HG03442 (cell line): ENCODE measurements around the gene LRRC9.
"Not testable (repeated sequence)": the region's sequence is repeated elsewhere in the genome, so short reads cannot be mapped to it uniquely, and the experiment has no call there.

ENCODE experiments used
- ATAC-seq: cut with Tn5 transposase; IDR thresholded peaks from one replicate; pipeline ENCODE4 v1.9.1; 2021; ENCODE audit warnings: mild to moderate bottlenecking, moderate library complexity; ENCODE audit not compliant: unreplicated experiment

The LRRC9 gene

GRCh38 chr14:59952141-59952540 is 32.2 kb downstream of the LRRC9 start:
- not testable (repeated sequence) for ATAC-seq

GRCh38 chr14:59957890-59958289 is 37.9 kb downstream of the LRRC9 start:
- ATAC-seq, result not testable (repeated sequence)

GRCh38 chr14:59959668-59960067 is 39.7 kb downstream of the LRRC9 start:
- no peak for ATAC-seq

DNA sequence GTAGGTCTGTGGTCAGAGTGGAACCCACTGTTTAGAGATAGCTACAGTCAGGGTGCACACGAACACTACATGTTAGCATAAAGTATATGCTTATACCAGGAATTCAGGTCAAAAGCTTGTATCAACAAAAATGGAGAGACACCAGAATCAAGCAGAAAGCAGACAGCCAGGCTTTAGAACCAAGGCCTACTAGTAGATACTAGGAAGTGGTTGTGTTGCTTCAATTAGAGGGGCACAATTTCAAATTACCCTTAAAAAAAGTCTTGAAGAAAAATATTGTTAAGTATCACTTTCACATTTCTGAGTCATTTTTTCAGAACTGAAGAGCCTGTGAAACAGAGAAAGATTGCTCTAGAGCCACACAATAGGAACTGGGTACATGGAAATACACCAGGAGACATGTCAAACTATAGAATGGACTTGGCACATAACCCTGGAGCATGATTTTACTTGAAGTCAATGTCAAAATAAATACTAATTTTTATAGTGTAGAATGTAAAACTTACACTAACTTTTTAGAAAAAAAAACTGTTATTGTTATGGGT is 41.6 kb downstream of the LRRC9 start:
- ATAC-seq, result peak; percentile 48

- peak; percentile 12 for ATAC-seq
Observed at GRCh38 chr14:59964251-59965007, 44.5 kb downstream of the LRRC9 start.

DNA sequence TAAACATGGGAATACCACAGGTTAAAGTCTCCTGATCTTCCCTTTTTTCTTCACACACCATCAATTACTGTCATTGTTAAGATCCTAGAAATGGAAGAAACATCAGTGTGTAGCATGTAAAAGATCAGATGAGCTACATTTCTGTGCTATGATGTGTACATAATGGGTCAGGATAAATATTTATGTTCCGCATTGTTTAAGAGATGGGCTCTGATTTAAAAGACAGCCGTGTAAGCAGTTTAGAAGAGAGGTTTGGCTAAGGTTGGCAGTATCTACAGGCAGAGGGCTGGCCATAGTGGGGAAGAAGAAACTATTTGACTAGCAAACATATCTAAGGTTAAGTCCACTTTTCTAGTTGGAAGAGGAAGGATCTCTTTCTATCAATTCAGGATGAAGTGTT is 49.4 kb downstream of the LRRC9 start:
- no peak for ATAC-seq

DNA sequence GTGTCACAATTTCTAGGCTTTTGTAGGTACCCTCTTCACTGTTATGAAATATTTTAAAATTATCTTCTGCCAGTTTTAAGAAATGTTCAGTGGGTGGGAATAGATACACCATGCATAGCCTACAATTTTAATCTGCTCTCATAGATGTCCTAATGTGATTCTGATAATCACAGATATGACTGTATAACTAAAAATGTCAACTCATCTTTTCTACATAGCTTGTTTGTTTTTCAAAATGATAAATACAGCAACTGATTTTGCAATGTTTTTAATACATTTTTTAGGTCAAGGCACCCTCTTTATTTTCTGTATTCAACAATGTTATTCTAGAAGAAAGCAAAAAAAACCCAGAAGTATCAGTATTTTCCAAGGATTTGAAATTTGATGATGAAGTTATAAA is 61.6 kb downstream of the LRRC9 start:
- no peak for ATAC-seq

- ATAC-seq, result no peak
Observed at GRCh38 chr14:59983048-59983447, 63.1 kb downstream of the LRRC9 start.

- no peak for ATAC-seq
Observed at GRCh38 chr14:59986556-59987059, 66.7 kb downstream of the LRRC9 start.

- ATAC-seq, result no peak
Observed at GRCh38 chr14:59997449-59997848, 77.5 kb downstream of the LRRC9 start.

GRCh38 chr14:59997966-59998365 is 78.0 kb downstream of the LRRC9 start:
- no peak for ATAC-seq

- ATAC-seq, result no peak
Observed at GRCh38 chr14:59998564-59998963, 78.6 kb downstream of the LRRC9 start.

DNA sequence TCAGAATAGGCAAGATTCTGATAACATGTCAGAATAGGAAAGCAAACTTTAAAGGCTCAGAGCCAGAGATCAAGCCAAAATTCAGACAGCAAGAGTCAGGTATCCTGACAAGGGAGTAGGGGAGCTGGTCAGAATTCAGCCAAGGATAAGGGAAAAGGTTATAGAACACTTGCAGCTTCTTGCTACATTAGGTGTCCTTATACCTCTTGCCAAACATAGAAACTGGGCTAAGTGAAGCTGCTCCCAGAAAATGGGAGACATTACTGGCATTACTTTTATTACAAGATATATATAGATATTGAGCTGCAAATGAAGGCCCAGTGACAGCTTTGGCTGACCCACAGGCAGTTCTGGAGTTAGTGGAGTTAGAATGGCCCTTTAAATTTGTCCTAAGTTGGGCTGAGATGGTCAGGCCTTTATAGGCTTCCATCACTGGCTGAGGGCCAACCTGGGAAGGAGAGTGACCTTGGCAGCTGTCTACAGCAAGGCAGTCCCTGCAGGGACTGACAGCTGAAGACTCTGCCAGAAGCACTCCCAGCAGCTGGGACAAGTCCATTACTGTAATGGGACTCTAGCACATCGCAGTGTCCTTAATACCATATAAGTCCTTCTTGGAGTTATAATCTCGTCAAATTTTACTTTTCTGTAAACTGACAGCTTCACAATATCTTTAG is 83.0 kb downstream of the LRRC9 start:
- no peak for ATAC-seq

DNA sequence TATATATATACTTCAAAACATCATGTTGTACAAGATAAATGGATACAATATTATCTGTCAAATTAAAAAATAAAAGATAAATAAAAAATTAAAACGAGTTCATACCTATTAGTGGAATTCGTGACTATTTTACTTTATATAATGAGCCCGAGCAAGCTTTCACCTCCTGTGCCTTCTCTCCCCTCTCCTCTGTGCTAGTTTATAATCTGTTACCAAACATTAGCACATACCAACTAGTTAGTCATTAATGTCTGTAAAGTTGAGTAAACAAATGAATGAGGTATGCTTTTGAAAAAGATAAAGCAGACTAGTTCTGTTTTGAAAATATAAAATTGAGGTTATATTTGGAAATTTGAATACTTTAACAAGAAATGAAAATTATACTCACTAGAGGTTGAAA is 84.0 kb downstream of the LRRC9 start:
- no peak for ATAC-seq

GRCh38 chr14:60008042-60008441 is 88.1 kb downstream of the LRRC9 start:
- ATAC-seq, result no peak

DNA sequence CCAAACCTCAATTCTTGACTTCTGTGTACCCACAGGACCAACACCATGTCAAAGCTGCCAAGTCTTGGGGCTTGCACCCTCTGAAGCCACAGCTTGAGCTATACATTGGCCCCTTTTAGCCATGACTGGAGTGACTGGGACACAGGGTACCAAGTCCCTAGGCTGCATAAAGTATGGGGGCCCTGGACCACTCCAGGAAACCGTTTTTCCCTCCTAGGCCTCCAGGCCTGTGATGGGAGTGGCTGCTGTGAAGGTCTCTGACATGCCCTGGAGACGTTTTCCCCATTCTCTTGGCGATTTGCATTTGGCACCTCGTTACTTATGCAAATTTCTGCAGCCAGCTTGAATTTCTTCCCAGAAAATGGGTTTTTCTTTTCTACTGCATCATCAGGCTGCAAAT is 90.3 kb downstream of the LRRC9 start:
- ATAC-seq, result not testable (repeated sequence)

- no peak for ATAC-seq
Observed at GRCh38 chr14:60014402-60014801, 94.5 kb downstream of the LRRC9 start.

DNA sequence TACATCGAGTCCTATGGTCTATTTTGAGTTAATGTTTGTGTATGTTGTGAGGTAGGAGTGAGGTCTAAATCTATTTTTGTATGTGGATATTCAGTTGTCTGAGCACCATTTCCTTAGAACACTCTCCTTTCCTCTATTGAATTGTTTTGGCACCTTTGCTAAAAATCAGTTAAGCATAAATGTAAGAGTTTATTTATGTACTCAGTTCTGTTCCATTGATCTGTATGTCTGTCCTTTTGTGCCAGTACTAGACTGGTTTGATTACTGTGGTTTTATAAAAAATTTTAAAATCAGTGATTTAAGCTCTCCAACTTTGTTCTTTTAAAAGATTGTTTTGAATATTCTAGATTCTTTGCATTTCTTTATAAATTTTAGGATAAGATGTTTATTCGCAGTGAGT is 101.7 kb downstream of the LRRC9 start:
- no peak for ATAC-seq

DNA sequence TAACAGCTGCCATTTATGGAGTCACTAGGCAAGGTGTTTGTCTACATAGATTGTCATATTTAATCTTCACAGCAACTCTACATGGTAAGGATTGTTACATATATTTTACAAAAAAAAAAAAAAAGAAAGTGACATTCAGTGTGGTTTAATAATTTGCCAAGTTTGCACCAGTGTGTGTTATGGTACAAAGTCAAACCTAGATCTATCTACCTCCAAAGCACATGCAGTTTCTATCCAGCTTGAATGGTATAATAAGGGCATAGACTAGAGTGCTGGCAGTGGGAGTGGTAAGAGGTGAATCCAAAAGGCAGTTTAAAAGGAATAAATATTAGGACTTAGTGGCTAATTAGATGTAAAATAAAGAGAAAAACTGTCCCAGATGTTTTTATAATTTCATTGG is 105.6 kb downstream of the LRRC9 start:
- ATAC-seq, result no peak

DNA sequence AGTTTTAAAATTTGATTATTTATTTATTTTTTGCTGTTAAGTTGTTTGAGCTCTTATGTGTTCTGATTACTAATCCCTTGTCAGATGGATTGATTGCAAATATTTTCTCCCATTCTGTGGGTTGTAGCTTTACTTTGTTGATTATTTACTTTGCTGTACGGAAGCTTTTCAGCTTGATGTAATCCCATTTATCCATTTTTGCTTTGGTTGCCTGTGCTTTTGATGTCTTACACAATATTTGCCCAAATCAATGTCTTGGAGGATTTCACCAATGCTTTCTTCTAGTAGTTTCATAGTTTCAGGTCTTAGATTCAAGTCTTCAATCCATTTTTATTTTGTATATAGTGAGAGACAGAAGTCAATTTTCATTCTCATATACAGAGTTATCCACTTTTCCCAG is 115.2 kb downstream of the LRRC9 start:
- no peak for ATAC-seq

- ATAC-seq, result not testable (repeated sequence)
Observed at GRCh38 chr14:60047976-60048375, 128.0 kb downstream of the LRRC9 start.

GRCh38 chr14:60051721-60052221 is 131.8 kb downstream of the LRRC9 start:
- no peak for ATAC-seq
